Raji (cell line): Measurements from ENCODE around the gene CDH6.

Experiments used
- POLR2A ChIP-seq: IDR thresholded peaks from 2 replicates; pipeline ENCODE4 v1.6.1; 2011; ENCODE audit warnings: low read depth, low read length, control low read depth; ENCODE audit not compliant: insufficient read depth

CDH6 gene

DNA sequence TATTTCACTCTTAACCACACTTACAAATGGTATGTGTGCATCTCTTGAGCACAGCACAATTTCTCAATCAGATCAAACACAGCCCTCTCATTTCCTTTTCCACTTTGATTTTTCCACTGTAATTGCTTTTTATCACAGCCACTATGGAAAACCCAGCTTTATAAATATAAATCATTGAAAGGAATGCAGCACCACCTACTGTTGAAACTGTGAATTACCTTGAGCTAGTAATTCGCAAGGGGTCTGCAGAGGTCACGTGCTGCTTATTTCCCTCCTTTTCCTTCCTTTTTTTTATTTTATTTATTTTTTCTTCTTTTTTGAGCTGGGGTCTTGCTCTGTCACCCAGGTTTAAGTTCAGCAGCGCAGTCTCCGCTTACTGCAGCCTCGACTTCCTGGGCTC, 76.9 kb downstream of the CDH6 start:
- no peak for TF ChIP-seq POLR2A

DNA sequence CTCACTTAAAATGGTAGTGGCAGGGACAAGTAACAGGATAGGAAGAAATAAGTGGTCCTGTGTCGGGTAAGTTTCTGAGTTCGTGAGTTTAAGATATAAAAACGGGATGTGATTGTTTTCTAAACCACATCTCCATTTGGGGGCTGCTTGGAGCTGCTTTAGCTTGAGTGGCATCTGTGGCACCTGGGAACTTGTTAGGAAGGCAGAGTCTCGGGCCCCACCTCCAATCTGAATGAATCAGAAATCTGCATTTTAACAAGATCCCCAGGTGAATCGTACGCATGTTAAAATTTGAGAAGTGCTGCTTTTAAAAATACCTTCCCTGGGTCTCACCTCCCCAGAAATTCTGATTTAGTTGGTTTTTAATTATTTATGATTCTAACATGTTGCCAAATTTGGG, 78.1 kb downstream of the CDH6 start:
- TF ChIP-seq POLR2A = no peak

DNA sequence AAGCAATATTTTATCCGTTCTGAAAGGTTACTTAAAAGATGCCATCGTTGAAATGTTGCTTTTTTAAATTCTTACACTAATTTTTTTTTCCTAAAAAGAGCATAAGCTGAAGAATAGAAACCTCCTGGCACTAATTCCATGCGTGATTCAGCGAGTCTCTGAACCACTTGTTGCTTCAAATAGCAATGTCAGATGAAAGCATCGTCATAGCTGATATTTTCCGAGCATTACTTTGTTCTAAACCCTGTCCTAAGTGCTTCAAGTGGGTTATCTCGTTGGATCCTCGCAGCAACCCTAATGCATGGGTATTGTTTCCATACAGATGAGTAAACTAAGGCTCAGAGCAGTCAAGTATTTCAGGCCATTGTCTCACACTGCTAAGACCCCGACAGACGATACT, 79.7 kb downstream of the CDH6 start:
- TF ChIP-seq POLR2A = no peak

DNA sequence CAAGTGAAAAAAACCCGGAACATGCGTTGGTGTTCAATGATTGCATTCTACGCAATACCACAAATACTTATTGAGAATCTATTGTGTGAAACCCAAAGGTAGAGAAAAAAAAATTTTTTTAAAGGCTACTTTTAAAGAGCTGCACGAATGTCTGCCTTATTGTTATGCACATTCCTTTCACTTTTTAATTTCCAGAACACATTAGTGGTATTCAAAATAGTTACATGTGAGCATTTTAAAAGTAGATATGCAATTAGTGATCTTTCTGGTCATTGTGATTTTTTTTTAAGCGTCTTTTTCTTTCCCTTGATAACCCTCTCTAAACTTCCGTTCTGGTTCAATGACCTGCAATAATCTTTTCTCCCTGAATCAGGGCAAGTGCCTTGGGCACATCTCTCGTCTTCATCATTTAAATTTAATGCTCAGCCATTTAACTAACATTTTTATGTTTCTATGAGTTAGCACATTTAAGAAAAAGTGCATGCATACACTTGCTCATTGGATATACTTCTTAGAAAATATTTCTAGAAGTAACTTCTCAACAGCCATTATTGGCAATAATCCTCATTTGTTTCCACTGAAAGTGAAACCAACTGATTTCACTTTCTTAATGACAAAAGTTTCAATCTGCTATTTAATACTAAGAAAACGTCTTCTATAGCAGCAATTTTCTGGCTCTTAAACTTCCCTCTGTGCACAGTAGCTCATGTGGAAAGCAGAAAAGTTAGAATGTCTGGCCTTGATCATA, 80.3 kb downstream of the CDH6 start:
- TF ChIP-seq POLR2A = no peak

DNA sequence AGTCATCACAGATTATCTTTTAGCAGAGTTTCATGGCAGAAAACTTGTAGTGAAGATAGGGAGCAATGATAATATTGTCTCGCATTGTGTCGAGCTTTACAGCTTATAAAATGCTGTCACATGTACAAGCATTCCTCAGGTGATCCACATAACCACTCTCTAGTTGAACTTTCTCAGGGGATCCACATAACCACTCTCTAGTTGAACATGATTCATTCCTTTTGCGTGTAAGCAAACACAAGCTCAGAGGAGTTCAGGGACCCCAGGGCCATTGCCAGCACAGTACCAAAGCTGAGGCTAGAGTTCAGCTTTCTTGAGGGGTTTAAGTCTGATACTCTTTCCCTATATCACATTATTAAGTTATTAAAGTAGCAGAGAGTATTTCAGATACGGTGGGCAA, 86.7 kb downstream of the CDH6 start:
- TF ChIP-seq POLR2A = no peak

DNA sequence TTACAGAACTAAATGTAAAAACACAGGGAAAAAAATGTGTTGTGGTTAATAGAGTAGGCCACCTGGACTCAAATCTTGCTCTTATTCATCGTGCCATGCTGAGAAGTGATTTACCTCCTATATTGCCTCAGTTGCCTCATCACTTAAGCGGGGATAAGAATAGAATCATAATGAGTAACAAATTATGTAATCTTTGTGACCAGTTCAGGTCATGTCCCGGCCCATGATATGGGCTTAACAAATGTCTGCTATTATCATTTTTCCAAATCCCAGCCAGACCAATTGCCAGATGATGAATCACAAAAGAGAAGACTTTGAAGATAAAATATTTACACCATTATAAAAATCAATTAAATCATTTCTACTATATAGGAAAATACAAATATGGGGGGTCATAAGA, 89.8 kb downstream of the CDH6 start:
- TF ChIP-seq POLR2A = no peak

DNA sequence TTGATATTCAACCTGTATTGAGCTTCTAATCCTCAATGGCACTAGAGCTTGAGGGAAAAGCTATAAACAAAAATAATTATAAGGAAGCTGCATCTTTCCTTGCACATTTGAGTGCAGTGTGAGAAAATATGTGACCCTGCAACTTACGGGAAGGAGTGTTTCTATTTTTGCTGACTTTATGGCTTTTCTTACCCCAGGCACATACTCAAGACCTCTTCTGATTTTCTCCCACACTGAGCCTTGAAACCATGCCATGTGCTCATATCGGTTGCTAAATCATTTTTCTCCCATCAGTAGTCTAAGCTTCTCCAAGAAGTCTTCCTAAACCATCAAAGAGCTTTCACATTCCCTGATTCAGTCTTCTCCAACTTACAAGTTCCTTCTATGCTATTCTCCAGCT, 91.5 kb downstream of the CDH6 start:
- no peak for TF ChIP-seq POLR2A

DNA sequence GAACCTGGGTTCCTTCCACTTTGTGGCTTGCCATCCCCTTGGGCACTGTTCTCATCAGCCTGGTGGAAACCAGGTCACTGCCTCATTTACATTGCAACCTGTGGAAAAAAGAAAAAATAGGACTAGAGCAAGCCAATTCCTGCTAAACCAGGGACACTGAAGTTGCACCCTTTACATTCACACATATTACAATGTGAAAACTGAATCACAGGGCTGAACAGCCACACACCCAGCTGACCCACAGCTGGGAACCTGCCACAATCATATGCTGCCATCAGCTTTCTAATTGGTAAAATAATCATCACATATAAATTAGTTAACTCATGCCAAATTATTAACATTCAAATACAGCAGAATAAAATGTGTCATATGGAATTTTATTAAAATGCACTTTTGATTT, 94.5 kb downstream of the CDH6 start:
- TF ChIP-seq POLR2A = no peak

DNA sequence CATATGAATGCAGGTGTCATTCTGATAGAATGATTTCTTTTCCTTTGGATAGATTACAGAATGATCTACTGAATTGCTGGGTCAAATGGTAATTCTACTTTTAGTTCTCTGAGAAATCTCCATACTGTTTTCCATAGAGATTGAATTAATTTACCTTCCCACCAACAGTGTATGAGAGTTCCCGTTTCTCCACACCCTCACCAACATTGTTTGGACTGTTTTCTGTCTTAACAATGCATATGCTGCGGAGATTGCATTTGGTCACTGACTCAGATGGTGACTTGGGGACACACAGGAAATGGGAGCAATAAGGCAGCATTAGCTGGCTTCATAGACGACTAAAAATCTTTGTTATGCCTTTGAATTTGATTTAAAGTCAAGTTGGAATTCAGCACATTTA, 95.9 kb downstream of the CDH6 start:
- no peak for TF ChIP-seq POLR2A

DNA sequence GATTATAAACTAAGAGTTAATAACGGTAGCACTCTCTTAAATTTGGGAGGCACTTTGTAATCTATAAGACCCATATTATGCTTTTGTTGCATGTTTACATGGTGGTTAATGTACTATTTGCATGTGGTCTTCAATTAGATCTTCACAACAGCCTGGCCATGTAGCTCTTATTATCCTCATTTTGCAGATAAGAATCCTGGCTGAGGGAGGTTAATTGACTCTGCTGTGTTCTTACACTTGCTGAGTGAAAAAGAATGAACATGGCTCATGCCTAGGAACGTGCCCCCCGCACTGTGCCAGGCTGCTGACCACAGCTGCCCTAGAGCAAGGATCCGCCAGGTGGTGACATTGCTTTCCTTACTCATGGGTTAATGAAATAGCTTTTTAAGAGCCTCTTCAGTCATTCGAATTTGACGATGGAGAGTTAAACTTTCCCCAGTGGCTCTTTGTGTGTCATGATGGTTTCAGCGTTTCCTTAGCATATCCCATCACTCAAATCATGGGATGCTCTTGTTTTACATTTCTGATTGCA, 97.9 kb downstream of the CDH6 start:
- no peak for TF ChIP-seq POLR2A

DNA sequence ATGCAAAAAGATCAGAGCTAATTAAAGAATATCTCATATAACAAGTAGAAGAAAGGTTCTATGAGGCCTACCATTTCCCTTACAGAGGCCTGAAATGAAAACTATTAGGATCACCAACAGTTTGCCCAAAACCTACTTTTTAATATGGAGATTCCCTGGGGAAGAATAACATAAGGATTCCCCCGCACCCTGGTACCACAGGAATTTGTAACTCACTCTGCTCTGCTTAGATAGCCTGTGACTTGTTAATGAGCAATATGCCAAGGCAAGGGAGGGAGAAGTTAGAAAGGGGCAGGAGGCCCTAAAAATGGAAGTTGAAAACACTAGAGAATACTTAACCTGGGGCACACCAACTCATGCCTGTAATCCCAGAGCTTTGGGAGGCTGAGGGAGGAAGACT, 107.0 kb downstream of the CDH6 start:
- TF ChIP-seq POLR2A = no peak

DNA sequence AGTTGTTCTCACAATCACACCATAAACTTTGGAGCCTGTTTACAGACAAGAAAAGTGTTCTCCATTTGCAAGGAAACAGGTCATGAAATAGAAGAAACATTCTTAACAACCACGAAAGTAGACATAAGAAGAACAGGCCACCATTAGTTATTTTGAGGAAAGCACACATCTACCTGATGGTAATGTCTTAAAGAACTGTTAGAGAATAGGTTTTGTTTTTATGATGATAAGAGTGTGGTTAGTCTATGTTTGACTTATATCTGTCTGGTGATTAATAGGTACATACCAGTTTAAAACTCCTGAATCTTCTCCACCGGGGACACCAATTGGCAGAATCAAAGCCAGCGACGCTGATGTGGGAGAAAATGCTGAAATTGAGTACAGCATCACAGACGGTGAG, 108.3 kb downstream of the CDH6 start:
- TF ChIP-seq POLR2A = no peak

DNA sequence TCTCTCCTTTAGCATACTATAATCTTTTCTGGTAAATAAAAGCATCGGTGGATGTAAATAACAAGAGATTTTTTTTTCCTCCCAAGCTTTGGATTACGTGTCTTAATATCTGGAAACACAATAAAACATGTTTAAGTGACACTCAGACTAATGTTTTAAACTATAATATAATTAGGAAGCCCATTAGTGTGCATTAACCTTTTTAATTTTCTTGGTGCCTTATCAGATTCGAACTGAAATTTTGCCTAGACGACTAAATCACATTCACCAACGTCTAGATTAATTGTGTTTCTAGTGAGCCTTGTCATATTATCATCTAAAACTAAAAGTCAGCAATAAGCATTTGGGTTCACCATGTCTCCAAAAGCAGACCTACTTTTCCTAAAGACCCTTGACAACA, 110.2 kb downstream of the CDH6 start:
- TF ChIP-seq POLR2A = no peak

DNA sequence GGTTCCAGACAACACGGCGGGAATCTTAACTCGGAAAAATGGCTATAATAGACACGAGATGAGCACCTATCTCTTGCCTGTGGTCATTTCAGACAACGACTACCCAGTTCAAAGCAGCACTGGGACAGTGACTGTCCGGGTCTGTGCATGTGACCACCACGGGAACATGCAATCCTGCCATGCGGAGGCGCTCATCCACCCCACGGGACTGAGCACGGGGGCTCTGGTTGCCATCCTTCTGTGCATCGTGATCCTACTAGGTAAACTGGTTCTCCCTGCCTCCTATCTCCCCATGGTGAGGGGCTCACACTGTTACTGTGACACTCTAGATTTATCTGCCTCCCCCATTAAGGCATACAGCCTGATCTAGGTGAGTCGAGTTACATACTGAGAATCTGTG, 124.2 kb downstream of the CDH6 start:
- TF ChIP-seq POLR2A = no peak

DNA sequence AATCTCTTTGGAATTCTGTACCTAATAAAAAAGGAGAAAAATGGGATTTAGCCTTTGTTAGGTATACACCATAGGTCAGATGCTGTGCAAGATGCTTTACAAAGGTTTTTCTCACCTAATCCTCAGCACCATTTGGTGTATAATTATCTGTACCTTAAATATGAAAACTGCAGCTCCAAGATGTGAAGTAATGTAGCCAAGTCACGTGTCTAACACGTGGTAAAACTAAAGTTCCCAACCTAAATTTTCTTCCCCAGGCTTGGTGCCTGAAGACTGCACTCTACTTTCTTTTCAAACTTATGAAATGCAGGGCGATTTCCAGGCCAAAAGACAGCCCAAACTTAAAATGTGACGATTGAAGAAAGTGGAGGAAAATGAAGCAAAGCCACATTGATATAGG, 125.8 kb downstream of the CDH6 start:
- TF ChIP-seq POLR2A = no peak

DNA sequence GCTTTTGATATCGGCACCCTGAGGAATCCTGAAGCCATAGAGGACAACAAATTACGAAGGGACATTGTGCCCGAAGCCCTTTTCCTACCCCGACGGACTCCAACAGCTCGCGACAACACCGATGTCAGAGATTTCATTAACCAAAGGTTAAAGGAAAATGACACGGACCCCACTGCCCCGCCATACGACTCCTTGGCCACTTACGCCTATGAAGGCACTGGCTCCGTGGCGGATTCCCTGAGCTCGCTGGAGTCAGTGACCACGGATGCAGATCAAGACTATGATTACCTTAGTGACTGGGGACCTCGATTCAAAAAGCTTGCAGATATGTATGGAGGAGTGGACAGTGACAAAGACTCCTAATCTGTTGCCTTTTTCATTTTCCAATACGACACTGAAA, 129.5 kb downstream of the CDH6 start:
- no peak for TF ChIP-seq POLR2A

DNA sequence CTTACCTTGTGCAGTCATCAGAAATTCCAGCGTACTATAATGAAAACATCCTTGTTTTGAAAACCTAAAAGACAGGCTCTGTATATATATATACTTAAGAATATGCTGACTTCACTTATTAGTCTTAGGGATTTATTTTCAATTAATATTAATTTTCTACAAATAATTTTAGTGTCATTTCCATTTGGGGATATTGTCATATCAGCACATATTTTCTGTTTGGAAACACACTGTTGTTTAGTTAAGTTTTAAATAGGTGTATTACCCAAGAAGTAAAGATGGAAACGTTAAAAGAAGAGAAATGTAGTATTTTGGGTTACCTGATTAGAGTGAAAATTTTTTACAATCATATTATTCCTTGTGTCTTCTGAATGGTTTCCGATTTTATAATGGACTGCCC, 131.4 kb downstream of the CDH6 start:
- TF ChIP-seq POLR2A = no peak
